ENCODE data around the gene IER5. TPM values are rescaled to one million over a fixed set of nuclear protein-coding genes. Genes with fewer than 3 reads are reported as not detected.

Gene IER5
- total RNA-seq, 1 experiment from 2014 or later = 20.4 TPM

GRCh38 chr1:181049378-181049777 is 39.1 kb upstream of the IER5 start:
- CTCF ChIA-PET = no interaction called here
- TF ChIP-seq SIN3A (IDR thresholded peaks at IDR 0.05; ENCODE audit: borderline replicate concordance, insufficient read depth, low read depth, low read length) (no peak), TCF7L2 (IDR thresholded peaks at IDR 0.05; ENCODE audit: low read depth, low read length) (no peak), POLR2AphosphoS5 (IDR thresholded peaks at IDR 0.05; ENCODE audit: low read depth, low read length) (no peak), REST (IDR thresholded peaks at IDR 0.05; ENCODE audit: insufficient read depth in 1 of 2, low read depth in 2 of 2, low read length in 1 of 2) (no peak)
- TF ChIP-seq, protein P1, sequence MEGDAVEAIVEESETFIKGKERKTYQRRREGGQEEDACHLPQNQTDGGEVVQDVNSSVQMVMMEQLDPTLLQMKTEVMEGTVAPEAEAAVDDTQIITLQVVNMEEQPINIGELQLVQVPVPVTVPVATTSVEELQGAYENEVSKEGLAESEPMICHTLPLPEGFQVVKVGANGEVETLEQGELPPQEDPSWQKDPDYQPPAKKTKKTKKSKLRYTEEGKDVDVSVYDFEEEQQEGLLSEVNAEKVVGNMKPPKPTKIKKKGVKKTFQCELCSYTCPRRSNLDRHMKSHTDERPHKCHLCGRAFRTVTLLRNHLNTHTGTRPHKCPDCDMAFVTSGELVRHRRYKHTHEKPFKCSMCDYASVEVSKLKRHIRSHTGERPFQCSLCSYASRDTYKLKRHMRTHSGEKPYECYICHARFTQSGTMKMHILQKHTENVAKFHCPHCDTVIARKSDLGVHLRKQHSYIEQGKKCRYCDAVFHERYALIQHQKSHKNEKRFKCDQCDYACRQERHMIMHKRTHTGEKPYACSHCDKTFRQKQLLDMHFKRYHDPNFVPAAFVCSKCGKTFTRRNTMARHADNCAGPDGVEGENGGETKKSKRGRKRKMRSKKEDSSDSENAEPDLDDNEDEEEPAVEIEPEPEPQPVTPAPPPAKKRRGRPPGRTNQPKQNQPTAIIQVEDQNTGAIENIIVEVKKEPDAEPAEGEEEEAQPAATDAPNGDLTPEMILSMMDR (IDR thresholded peaks at IDR 0.05) = no peak
- POLR2A ChIA-PET = no interaction called here
- no TSS peak for BruUV-seq (replicated peaks)
- no peaks in the 10 kb centered on the region for H3K9me3 ChIP-seq (ENCODE audit: control insufficient read depth, insufficient read depth, low read depth, low read length)
- intact Hi-C loops (cut with micrococcal nuclease; ENCODE audit: unreplicated experiment) = no loop called here
- H3K27ac ChIP-seq (ENCODE audit: low read length) = no peak overlapping the region
- DNase-seq (ENCODE audit: low read depth, low spot score) = no peak
- no peak overlapping the region for H3K4me3 ChIP-seq (ENCODE audit: low read depth in 2 of 2, low read length in 2 of 2)
- H3K36me3 ChIP-seq (ENCODE audit: control insufficient read depth, insufficient read depth, low read length) = no peaks in the 10 kb centered on the region
- no peaks in the 10 kb centered on the region for H3K27me3 ChIP-seq (ENCODE audit: control insufficient read depth, insufficient read depth, low read length)
- no peak for ATAC-seq
- in situ Hi-C loops (cut with HindIII; ENCODE audit: low pct_unique_long_range_greater_than_20kb, low sequenced_read_pairs) = no loop called here
- no peaks in the 10 kb centered on the region; the same call in 1 of the 2 replicates for H3K4me1 ChIP-seq (ENCODE audit: control insufficient read depth, insufficient read depth, low read length)

GRCh38 chr1:181050922-181051321 is 37.6 kb upstream of the IER5 start:
- Histone ChIP-seq H3K4me1 (ENCODE audit: control insufficient read depth, insufficient read depth, low read length) (no peaks in the 10 kb centered on the region), H3K27me3 (ENCODE audit: control insufficient read depth, insufficient read depth, low read length) (no peaks in the 10 kb centered on the region), H3K36me3 (ENCODE audit: control insufficient read depth, insufficient read depth, low read length) (no peaks in the 10 kb centered on the region), H3K27ac (ENCODE audit: low read length) (no peak overlapping the region), H3K9me3 (ENCODE audit: control insufficient read depth, insufficient read depth, low read depth, low read length) (no peaks in the 10 kb centered on the region), H3K4me3 (ENCODE audit: low read depth in 2 of 2, low read length in 2 of 2) (no peak overlapping the region)
- BruUV-seq (replicated peaks) = no TSS peak
- ATAC-seq (no peak), DNase-seq (ENCODE audit: low read depth, low spot score) (no peak)
- in situ Hi-C loops (cut with HindIII; ENCODE audit: low pct_unique_long_range_greater_than_20kb, low sequenced_read_pairs) = no loop called here
- intact Hi-C loops (cut with micrococcal nuclease; ENCODE audit: unreplicated experiment) = no loop called here
- ChIA-PET POLR2A (no interaction called here), CTCF (no interaction called here)
- TF ChIP-seq TCF7L2 (IDR thresholded peaks at IDR 0.05; ENCODE audit: low read depth, low read length) = no peak
- no peak for TF ChIP-seq POLR2AphosphoS5 (IDR thresholded peaks at IDR 0.05; ENCODE audit: low read depth, low read length)
- TF ChIP-seq REST (IDR thresholded peaks at IDR 0.05; ENCODE audit: insufficient read depth in 1 of 2, low read depth in 2 of 2, low read length in 1 of 2) = no peak
- TF ChIP-seq SIN3A (IDR thresholded peaks at IDR 0.05; ENCODE audit: borderline replicate concordance, insufficient read depth, low read depth, low read length) = no peak
- TF ChIP-seq, protein P1 (IDR thresholded peaks at IDR 0.05) = no peak
